GM21447 (cell line): ENCODE measurements around the gene CEP55.
"Not testable (repeated sequence)": the region's sequence is repeated elsewhere in the genome, so short reads cannot be mapped to it uniquely, and the experiment has no call there.

Experiments
- ATAC-seq: cut with Tn5 transposase; IDR thresholded peaks from one replicate; pipeline ENCODE4 v1.9.1; 2021; ENCODE audit not compliant: unreplicated experiment

The CEP55 gene

DNA sequence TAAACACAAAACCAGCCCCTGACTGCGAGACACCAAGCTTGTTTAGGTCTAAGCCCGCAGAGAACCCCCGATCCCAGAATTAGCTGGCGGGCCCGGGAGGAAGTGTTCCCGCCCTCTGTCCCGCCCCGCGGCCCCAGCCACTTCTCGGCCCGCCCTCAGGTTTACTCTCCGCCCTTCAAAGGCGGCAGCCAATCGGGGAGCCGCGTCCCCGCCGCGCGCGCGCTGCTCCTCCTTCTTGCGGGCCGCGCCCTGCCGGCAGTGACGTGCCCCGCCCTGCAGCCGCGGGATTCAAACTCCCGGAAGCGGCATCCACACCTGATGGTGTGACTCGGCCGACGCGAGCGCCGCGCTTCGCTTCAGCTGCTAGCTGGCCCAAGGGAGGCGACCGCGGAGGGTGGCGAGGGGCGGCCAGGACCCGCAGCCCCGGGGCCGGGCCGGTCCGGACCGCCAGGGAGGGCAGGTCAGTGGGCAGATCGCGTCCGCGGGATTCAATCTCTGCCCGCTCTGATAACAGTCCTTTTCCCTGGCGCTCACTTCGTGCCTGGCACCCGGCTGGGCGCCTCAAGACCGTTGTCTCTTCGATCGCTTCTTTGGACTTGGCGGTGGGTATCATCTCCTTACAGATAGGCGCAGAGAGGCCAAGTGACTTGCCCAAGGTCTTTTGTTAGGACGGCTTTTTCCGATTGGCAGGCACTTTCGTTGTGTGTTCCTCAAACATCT is at the start of gene CEP55:
CEP55 (plus strand) TSS at position 291 of the 720 bp plus-strand sequence. CDS start 3,440 bp downstream, outside the sequence.
- ATAC-seq: peak; percentile 96

DNA sequence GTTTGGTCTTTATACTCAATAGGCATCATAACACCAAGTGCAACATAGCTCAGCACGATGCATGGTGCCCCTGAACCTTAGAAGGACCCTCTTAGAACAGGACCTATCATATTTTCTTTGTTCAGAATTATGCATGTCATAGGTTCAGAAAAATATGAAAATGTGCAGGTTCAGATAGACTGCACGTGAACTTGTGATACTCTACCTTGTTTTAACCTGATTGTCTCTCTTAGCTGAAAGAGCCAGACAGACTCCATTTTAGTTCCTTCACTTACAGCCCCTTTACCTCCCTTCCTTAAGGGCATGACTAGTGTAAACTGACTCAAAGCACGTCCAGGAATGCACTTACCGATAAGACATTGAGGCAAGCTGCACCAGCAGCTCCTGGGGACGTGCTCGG is 49.4 kb upstream of the CEP55 start:
- ATAC-seq: no peak

DNA sequence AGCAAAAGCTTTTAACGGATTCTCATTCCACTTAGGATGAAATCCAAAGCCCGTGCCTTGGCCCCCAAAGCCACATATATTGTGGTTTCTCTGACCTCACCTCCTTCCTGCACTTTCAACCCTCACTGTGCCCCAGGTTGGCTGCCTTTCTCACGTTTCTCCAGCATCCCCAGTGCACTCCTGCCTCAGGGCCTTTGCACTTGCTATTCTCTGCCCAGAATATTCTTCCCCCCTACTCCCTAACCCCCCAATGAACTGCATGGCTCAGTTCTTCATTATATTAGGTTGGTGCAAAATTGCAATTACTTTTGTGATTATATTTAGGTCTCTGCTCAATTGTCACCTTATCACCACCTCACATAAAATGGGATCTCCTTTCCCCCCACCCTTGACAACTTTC is 48.4 kb upstream of the CEP55 start:
- ATAC-seq: no peak

DNA sequence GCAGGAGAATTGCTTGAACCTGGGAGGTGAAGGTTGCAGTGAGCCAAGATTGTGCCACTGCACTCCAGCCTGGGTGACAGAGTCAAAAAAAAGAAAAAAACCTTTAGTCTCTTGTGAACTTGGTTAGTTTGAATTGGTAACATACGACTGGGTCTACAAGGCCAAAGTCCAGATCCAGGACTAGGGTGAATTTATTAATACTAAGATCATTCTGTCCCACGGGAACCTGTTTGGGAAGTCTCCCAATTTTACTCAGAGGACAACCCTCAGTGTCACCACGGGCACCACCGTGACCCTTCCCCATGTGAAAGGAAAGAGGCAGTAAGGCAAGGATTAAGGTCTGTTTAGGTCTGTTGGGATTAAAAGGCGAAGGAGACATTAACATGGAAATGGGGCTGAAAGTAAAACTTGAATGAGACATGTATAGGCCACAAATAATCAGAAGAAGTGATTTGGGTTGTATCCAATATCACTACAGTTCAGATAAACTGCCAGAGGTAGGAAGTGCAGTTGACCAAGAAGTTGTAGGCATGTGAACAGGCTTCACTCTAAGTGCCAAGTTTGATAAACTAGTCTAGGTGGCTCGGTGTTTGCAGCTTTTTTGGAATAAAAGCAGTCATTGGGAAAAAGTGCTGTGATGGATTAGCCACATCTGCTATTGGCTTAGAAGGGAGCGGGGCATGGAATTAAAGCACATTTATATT is 45.0 kb upstream of the CEP55 start:
- ATAC-seq: no peak

DNA sequence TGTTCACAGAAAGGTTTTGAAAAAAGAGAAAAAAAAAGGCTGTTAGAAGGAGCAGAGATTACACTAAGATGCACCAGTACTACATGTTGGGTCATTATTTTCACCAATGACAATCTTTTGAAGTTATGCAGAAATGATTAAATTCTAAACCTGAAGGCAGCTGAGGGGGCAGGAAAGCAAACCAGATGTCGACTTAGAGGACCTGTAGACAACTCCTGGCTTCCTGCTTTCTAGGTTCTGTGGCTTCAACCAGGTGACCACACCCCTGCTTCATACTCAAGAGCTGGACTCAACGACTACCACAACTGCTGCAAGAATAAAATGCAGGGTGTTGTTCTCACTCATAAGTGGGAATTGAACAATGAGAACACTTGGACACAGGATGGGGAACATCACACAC is 44.3 kb upstream of the CEP55 start:
- no peak for ATAC-seq

DNA sequence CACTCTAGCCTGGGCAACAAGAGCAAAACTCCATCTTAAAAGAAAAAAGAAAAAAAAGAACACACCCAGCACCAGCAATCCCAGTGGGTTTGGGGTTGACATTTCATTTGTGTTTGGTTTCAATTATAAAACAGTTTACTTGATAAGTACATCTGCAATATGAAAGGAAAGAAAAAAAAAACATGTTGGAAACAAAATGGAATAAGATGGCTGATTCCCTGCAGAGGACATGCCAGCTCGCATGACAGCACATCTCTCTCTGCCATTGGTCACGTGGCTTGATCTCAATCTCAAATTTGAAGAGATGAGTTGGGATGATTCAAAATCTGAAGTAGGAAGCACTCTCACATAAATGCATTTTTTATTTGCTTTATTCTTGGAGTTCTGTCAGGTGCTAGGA is 42.3 kb upstream of the CEP55 start:
- no peak for ATAC-seq

DNA sequence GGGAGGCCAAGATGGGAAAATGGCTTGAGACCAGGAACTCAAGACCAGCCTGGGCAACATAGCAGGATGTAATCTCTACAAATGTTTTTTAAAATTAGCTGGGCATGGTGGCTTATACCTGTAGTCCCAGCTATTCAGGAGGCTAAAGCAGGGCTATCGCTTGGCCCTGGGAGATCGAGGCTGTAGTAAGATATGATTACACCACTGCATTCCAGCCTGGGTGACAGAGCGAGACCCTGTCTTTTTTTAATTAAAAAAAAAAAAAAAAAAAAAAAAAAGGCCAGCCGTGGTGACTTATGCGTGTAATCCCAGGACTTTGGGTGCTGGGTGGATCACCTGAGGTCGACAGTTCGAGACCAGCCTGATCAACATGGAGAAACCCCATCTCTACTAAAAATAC is 41.7 kb upstream of the CEP55 start:
- ATAC-seq: no peak

DNA sequence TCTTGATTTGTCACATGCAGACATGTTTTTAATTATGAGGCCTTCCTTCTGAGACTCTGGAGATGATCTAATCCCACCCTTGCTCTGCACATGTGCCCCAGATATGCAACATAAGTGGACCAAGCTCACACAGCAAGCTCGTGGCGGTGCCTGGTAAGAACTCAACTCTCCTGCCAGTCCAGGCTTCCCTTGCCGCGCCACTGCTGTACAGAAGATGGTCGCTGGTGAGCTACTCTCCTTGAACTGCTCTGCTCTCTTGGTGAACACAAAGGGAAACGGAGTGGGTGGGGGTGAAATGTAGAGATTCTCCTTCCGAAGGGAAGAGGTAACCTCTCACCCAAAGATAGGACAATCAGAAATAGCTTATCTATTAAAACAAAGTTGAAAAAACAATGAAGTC is 39.9 kb upstream of the CEP55 start:
- ATAC-seq: no peak

DNA sequence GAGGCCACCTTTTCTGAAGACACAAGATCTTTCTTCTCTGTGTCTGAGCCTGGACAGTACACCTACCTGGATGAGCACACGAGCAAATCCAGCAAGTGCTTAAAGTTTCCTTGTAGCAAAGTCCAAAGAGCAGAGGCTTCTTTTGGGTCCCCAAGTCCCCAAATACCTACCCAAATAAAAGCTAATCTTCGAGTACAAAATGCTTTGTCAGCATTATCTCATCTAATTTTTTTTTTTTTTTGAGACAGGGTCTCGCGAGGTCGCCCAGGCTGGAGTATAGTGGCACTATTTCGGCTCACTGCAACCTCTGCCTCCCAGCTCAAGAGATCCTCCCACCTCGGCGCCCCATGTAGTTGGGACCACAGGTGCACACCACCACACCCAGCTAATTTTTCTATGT is 38.9 kb upstream of the CEP55 start:
- ATAC-seq: no peak

DNA sequence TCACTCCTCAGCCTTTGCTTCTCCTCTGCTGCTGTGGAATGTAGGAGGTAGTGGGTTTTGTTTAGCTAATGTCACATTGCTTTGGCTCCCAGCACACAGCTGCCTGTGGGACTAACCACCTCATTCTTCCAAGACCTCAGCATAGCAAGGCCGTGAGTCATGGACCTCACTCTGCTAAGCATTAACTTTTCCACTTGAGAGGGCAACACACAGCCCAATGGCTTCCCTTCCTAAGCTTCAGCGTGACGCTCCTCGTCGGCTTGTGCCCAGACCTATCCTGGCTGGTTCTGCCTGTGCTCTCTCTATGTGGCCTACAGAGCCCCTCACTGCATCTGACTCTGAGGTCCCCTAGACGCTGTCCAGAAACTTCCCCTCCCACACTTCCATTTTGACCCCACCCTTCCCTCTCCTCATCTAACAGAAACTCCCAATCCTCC is 37.6 kb upstream of the CEP55 start:
- ATAC-seq: no peak

DNA sequence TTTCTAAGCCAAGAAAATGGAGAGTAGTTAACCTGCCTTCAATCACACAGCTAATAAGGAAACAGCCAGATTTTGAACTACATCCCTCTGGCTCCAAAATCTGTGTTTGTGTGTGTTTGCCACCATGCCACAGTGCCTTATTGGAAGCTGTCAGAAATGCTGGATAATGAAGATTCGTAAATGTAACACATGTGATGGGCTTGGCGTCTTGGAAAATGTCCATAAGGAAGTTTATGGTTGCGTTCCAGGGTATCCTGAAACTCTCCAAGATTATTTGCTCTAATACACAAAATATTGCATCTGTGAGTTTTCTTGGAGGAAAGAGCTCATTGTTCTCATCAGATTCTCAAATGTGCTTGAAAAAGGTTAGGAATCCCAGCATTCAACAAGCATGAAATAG is 36.9 kb upstream of the CEP55 start:
- ATAC-seq: no peak

DNA sequence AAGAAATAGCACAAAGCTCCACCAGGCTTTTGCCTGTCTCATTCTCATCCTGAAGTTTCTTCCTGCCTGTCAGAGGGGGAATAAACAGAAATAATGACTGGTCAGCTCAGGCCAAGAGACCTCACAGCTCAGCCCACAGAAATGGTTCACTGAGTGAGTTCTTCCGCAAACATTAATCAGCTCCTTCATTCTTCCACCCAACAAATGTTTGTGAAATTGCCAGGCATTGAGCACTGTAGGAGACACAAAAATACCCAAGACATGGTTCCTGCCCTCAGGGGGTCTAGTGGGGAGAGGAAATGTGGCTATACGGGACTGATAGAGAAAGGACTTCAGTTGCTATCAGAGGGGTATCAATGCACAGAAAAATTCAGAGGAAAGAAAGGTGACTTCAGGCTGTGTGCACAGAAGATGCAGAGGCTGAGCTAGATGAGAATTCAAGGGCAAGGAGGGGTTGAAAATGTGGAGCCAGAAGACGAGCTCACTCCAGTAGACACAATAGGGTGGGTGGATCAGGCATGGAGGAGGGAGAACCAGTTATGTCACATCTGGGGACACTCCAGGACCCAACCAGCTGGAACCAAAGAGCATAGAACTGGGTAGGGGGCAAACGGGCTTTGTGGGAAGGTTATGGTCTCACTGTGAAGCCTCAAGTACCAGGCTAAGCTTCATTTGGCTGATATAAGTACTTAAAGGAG is 35.2 kb upstream of the CEP55 start:
- ATAC-seq: no peak

DNA sequence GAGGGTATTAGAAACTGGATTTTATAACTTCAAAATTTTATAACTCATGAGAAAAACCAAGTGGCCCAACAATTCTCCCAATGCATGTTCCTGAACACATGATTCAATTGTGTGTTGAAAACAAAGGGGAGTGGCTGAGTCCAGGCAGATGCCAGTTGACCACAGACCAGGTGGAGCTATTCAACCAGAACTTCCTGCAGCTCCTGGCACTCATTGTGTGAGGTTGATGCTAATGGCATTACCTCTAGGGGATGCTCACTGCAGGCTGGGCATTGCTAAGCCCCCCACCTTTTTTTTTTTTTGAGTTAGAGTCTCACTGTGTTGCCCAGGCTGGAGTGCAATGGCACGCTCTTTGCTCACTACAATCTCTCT is 34.6 kb upstream of the CEP55 start:
- ATAC-seq: no peak

DNA sequence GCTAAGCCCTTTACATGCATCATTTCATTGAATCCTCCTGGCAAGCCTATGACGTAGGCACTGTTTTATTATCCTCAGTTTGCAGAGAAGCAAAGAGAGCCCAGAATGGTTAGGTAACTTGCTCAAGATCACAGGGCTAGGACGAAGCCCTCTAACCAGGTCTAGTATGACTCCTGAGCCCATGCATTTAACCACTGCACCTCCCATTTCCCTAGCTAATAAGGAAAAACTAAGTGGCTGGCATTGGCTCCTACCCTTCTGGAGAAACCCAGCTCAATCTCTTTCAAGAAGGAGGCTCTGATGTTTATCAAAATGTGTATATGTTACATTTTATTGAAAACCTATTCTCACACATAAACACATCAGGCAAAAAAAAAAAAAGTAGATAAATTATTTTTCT is 34.0 kb upstream of the CEP55 start:
- ATAC-seq: no peak

DNA sequence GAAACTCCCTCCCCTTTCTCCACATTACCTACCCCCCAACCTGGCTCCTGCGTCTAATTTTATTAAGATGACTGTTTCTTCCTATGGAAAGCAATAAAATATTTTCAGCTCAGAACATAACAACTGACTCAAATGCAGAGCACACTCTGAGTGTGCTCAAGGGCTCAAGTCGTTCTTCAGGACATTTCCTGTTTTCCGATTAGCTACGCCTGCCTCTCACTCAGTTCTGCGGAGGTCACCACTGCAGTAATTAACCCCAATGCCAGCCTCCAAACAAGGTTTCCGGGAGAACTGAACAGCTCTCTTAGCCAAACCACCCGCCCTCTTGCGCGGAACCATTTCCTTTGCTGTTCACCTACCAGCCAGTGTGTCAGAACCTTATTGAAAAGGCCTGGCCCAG is 33.5 kb upstream of the CEP55 start:
- no peak for ATAC-seq

DNA sequence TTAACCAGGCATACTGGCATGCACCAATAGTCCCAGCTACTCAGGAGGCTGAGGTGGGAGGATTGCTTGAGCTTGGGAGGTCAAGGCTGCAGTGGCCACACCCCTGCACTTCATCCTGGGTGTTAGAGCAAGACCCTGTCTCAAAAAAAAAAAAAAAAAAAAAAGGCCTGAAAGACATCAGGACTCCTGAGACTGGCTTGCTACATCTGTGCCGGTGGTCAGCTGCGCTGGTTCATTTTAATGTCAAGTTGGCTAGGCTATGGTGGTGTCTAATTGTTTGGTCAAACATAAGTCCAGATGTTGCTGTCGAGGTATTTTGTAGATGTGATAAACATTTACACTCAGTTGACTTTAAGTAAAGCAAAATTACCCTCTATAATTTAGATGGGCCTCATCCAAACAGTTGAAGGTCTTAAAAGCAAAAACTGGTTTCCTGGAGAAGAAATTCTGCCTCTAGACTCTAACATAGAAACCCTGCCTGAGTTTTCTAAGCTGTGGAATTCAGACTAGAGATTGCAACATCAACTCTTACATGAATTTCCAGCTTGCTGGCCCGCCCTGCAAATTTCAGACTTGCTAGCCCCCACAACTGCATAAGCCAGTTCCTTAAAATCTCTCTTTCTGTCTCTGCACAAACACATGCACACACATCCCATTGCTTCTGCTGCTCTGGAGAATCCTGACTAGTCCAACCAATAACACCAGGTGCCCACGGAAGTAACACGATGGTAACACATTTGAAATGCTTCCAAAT is 32.5 kb upstream of the CEP55 start:
- no peak for ATAC-seq

DNA sequence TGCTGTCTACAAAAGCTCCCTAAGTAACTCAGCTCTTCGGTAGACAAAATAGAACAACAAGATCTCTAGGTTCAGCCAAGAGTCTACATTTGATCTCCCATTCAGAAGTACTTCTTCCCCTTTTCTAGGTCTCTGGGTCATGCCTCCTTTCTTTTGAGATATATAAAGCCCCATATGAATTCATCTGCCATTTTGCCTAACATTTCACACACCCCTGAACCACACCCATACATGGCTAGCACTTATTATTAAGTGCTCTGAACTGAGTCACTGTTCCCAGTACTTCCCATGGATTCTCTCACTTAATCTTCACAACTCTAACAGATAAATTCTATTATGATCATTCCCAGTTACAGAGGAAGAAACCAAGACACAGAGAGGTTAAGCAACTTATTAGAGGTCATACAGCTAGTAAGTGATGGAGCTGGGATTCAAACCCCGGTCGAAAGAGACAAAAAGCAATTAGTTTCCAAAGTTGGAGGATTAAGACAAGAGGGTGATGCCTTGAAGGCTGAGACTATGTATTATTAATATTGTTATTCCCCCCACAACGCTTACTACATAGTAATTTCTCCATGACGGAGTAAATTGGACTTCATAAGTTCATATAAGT is 31.5 kb upstream of the CEP55 start:
- ATAC-seq: no peak

DNA sequence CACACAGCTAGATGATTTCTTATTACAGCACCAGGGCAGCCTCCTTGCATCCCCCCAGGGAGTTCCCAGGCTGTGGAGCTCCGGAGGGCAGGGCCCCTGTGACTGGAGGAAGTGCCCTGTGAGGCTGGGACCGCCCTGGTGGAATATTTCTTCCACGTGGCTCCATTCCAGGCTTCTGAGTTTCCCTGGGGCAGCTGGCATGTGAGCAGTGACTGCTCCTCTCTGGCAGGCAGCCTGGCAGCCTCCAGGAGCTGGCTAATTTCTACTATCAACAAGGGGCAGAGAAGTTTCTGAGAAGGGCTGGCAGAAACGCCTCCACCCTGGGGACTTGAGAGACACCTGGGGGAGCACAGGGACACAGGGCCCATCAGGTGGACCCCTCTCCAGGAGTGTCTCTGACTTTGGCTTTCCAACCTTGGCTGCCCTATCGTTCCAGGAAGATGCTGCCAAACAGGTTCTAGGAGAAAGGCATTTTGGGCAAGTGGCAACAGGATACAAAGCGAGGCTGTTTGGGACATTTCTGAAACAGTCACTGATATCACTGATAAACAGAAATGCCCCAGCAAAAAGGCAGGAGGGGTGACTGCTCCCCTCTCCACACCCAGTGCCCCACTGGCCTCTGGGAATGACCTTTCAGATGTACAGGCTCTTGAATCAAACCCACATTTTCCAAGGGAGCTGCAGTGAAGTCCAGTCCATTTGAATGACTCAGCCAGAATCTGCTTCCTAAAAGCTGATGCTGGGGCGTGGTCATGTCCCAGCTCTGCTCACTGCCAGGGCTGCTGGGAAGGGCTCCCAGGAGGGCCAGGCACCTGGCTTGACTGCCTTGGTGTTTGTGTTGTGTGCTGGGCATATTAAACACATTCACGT is 30.4 kb upstream of the CEP55 start:
- ATAC-seq: no peak

DNA sequence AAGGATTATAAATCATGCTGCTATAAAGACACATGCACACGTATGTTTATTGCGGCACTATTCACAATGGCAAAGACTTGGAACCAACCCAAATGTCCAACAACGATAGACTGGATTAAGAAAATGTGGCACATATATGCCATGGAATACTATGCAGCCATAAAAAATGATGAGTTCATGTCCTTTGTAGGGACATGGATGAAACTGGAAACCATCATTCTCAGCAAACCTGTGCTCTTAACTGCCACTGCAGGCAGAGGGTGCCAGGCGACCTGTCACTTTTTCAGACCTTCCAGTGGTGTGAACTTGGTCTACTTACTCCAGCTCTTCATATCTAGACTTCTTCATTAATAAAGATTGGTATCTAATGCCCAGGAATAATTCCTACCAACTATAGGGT is 28.8 kb upstream of the CEP55 start:
- not testable (repeated sequence) for ATAC-seq
